Brain pericyte (primary cell): Measurements from ENCODE around the gene FNDC3B.
A peak's percentile ranks its signal among the peaks of the same experiment; 100 is the strongest.

Experiments
- DNase-seq: peaks from one replicate; pipeline ENCODE4 v3.0.0-alpha.2; 2012; ENCODE audit warnings: low read depth, low spot score

Gene FNDC3B

GRCh38 chr3:172054115-172054764 lies 14.9 kb downstream of the FNDC3B start:
- no peak for DNase-seq

- no peak for DNase-seq
Measured at GRCh38 chr3:172056416-172056815, 17.0 kb downstream of the FNDC3B start.

- no peak for DNase-seq
Measured at GRCh38 chr3:172057059-172057458, 17.7 kb downstream of the FNDC3B start.

- no peak for DNase-seq
Measured at GRCh38 chr3:172057624-172058327, 18.4 kb downstream of the FNDC3B start.

GRCh38 chr3:172059532-172059931 lies 20.2 kb downstream of the FNDC3B start:
- no peak for DNase-seq

GRCh38 chr3:172060234-172060633 lies 20.9 kb downstream of the FNDC3B start:
- no peak for DNase-seq

- DNase-seq: no peak
Measured at GRCh38 chr3:172061724-172062184, 22.4 kb downstream of the FNDC3B start.

- no peak for DNase-seq
Measured at GRCh38 chr3:172062761-172063160, 23.4 kb downstream of the FNDC3B start.

GRCh38 chr3:172063456-172064432 lies 24.4 kb downstream of the FNDC3B start:
- no peak for DNase-seq

- peak; percentile 22 for DNase-seq
Measured at GRCh38 chr3:172065527-172065926, 26.1 kb downstream of the FNDC3B start.

GRCh38 chr3:172065967-172066762 lies 26.8 kb downstream of the FNDC3B start:
- DNase-seq: no peak

GRCh38 chr3:172066880-172067796 lies 27.8 kb downstream of the FNDC3B start:
- DNase-seq: no peak

- no peak for DNase-seq
Measured at GRCh38 chr3:172067837-172068440, 28.6 kb downstream of the FNDC3B start.

GRCh38 chr3:172068977-172069376 lies 29.6 kb downstream of the FNDC3B start:
- DNase-seq: no peak

- DNase-seq: no peak
Measured at GRCh38 chr3:172069478-172069877, 30.1 kb downstream of the FNDC3B start.

- DNase-seq: no peak
Measured at GRCh38 chr3:172070269-172070668, 30.9 kb downstream of the FNDC3B start.

GRCh38 chr3:172070802-172071201 lies 31.4 kb downstream of the FNDC3B start:
- DNase-seq: no peak

- DNase-seq: no peak
Measured at GRCh38 chr3:172071780-172072330, 32.5 kb downstream of the FNDC3B start.

- DNase-seq: no peak
Measured at GRCh38 chr3:172072543-172072942, 33.2 kb downstream of the FNDC3B start.
